ENCODE data around the gene NUFIP2.
"Not testable (repeated sequence)": the region's sequence is repeated elsewhere in the genome, so short reads cannot be mapped to it uniquely, and the experiment has no call there.

NUFIP2 gene

DNA sequence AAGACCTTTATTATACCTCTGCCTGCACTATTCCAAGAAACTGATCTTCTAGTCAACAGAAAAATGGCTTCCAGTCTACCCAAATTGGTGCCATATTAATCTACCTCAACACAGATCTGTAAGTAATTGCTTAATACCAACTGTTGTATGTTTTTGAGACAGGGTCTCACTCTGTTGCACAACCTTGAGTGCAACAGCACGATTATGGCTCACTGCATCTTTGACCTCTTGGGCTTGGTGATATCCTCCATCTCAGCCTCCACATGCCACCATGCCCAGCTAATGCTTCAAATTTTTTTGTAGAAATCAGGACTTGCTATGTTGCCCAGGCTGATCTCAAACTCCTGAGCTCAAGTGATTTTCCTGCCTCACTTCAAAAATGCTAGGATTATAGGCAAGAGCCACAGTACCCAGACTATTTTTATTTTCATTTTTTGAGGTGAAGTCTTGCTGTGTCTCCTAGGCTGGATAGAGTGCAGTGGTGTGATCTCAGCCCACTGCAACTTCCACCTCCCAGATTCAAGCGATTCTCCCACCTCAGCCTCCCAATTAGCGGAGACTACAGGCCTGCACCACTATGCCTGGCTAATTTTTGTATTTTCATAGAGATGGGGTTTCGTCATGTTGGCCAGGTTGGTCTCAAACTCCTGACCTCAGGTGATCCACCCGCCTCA is 14.4 kb downstream of the NUFIP2 start:
- no peak for DNase-seq

DNA sequence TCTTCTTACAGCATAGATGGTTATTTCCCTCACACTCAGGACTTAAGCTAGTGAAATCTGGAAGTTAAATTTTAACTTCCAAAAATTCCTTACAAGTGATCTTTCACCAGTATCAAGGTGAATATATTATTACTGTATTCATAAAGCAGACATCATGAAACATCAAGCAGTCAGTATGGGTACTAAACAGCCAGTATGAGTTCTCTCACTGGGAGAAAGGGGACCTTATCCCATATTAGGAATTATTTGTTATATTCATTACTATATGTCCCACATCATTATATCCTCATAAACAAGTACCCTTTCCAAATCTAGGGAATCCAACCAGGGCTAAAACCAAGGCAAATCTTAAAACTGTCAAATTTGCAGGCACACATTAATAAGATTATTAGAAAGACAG is 15.3 kb downstream of the NUFIP2 start:
- no peak for DNase-seq

DNA sequence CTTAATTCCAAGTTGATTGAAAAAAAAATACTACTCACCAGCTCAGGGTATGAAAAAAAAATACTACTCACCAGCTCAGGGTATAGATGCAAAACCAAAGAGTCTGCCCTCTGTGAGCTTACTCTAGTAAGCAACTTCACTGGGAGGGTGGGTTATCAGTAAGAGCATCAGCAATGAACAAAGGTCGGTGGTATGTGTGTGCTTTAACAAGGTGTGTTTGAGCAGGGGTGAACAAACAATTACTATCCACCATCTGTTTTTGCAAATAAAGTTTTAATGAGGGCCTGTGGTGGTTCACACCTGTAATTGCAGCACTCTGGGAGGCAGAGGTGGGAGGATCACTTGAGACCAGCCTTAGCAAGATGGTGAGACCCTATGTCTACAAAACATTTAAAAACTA is 20.0 kb downstream of the NUFIP2 start:
- no peak for DNase-seq

DNA sequence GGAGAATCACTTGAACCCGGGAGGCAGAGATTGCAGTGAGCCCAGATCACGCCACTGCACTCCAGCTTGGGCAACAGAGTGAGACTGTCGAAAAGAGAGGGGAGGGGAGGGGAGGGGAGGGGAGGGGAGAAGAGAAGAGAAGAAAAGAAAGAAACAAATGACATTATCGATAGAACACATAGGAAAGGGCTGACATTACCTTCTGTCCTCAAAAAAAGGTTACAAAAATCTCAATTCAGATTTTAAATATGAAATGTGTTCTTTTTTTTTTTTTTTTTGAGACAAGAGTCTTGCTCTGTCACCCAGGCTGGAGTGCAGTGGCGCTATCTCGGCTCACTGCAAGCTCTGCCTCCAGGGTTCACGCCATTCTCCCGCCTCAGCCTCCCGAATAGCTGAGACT is 22.0 kb downstream of the NUFIP2 start:
- not testable (repeated sequence) for DNase-seq

DNA sequence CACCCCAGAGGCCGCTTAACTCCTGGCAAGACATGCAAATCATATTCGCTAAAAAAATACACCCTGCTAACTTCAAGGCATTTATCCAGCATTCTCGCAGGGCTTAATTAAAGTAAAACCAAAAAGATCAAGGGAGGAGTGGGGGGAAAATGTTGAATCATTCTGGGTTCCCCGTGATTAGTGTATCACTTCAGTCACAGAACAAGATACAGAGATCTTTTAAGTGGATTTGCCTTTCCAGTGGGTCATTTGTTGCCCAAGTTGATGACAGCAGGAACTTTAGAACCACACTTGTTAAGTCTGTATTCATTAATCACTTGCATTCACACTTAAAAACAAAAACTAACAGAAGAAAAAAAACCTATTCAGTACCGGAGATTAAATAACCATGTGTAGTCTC is 30.0 kb downstream of the NUFIP2 start:
- no peak for DNase-seq

DNA sequence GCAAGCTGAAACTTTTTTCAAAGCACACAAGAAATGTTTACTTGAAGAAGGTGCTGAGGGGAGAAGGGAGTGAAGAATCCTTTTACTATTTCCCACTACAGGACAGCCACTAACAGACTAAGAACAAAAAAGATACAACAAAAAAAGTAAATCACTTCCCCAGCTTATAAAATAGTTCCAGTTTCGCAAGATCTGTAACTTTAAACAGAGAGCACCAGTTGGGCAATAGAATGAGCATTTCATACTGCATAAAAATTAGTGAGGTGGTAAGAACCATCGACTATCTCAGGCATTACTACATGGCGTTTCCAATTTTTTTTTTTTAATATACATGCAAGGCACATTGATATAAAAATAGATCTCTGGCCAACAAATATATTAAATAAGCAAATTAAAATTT is 36.2 kb downstream of the NUFIP2 start:
- DNase-seq, result no peak

DNA sequence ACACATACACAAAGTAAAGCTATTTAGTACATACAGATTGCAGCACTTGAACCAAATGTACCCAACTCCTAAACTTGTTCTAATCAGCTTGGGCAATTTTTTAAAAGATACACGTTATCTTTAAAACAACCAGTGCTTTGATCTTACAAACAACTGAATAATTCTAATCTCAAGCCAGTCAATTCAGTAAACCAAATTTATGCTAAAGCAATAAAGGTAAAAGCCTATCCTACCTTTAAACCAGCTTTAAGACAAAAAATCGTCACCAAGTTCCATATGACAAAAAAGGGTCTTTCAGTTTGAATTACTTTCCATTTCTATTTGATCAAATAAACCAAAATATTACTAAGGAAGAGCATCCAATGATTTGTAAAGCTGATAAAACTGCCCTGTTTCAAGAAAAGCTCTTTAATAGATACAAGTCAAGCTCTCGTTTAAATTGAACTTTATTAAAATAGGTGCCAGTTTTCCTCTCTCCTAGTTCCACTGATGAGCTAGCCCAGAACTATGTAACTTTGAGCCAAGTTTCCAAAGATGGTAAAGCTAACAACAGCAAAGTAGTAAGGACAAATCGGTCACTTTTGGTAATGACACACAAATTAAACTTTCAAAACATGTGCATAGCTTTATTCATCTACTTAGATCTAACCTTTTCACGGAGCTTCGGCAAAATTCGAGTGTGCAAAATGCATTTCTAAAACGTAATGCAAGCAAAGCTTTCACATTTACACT is 37.0 kb downstream of the NUFIP2 start:
- DNase-seq, result no peak

DNA sequence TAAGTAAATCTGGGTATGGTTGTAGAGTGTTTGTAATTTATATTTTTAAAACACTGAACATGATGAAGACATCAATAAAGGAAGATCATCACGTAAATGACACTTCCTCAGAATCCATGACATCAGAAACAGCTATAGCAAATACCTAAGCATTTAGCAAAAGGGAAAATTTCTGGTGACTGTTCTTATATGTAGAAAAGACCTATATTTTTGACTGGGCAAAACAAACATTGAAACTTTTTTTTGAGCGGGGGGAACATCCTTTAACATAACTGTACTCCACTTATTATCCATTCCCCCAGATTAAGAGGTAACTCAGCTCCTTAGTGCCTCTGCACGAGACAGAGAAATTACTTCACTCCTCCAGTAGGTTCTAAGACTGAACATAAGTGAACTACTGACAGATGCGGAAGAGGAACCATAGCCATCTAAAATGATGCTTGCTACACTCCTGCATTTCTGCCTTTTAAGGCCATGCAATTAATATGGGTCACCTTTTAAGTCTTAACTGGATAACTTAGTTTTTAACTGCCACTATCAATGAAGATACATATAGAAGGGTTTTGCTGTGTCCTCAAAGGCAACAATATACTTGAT is 37.9 kb downstream of the NUFIP2 start:
- no peak for DNase-seq

DNA sequence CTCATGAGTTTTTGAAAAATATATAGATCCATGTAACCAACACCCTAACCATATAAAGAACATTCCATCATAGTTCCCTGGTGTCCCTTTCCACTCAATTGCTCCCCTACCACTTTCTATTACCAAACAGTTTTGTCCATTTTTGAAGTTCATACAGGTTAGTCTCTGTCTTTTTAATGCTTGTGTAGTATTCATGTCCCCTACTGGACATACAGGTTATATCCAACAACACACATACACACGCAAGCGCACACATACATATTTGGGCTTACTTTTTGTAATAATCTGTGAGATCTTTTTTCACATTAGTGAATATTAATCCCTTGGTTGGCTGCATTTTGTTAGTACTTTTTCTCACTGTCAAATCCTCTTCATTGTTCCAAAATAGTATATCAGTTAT is 40.9 kb downstream of the NUFIP2 start:
- DNase-seq, result no peak

DNA sequence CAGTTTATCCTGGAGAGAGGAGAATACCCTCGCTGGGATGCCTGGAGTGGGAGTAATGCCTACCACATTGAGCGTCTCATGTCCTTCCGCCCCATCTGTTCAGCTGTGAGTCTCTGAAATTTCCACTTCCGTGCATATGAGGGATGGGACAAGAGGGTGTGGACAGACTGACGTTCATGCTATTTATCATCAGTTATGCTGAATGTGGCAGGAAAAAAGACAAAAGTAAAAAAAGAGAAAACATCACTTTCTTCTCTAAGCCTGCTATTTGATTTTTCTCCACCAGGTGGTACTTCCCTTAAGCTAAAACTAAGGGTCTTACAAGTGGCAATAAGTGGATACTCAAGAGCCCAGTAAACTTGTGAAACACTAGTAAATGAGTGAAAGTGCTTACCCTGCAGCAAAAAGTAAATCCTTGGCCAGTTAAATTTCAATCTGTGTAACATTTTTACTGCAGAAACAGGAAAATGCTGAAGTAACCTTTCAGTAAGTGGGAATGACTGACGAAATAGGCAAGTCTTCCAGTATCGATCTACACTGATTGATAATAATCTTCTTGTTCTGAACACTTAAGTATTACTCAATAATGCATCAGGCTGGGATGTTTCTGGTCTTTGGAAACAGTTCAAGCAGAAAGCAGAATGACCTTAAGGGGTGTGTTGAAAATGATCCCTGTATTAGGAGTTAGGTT is 41.7 kb downstream of the NUFIP2 start:
- DNase-seq, result no peak

DNA sequence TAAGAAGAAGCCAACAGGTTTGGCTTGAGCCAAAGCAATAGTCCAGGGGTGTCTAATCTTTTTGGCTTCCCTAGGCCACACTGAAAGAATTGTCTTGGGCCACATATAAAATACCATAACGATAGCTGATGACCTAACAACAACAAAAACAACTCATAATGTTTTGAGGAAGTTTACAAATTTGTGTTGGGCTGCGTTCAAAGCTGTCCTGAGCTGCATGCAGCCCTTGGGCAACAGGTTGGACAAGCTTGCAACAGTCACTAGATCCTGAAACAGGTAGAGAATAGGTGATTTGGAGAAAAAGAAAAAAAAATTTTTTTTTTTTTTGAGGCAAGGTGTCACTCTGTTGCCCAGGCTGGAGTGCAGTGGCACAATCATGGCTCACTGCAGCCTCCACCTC is 42.8 kb downstream of the NUFIP2 start:
- DNase-seq, result no peak

DNA sequence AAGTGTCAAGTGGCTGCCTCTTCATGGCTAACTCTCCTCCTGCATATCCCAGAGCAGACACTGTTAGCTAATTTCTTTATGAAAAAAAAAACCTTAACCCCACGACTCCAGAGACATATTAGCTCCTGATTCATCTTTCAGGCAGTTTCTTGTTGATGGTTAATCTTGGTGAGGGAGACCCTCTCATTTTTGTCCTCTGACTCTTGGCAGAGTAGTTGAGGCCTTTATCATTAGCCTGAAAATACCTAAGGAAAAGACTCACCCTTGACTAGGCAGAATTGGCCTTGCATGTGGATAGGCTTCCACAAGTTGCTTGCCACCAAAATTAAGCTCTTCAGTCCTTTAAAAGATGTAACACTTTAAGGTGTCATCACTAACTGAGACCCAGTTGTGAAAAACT is 43.3 kb downstream of the NUFIP2 start:
- no peak for DNase-seq

DNA sequence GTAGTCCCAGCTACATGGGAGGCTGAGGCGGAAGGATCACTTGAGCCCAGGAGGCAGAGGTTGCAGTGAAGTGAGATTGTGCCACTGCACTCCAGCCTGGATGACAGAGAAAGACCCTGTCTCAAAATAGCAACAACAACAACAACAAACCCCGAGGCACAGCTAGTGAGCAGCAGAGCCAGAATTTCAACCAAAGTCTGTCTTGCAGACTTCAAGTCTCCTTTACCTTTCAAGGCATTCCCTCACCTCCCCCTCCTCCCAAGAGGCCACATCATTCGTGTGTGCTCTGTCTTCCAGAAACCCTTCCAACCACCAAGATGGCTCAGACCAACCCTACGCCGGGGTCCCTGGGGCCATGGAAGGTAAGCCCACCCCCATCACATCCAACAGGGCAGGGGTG is 45.1 kb downstream of the NUFIP2 start:
- no peak for DNase-seq

DNA sequence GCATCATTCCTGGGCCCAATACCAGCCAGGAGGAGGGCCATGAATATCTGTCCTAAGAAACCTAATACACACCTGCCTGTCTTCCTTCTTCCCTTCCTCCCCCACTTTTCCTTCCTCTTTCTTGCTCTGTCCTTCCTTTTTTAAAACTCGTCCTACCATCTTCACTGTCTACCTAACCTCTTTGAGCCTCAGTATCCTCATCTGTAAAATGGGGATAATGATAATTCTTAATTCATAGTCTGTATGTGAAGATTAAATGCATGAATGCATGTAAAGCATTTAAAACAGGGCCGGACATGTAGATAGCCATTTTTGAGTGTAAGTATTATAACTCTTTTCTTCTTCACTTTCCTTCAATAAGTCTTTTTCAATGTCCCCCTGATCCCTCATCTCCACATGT is 46.7 kb downstream of the NUFIP2 start:
- no peak for DNase-seq

DNA sequence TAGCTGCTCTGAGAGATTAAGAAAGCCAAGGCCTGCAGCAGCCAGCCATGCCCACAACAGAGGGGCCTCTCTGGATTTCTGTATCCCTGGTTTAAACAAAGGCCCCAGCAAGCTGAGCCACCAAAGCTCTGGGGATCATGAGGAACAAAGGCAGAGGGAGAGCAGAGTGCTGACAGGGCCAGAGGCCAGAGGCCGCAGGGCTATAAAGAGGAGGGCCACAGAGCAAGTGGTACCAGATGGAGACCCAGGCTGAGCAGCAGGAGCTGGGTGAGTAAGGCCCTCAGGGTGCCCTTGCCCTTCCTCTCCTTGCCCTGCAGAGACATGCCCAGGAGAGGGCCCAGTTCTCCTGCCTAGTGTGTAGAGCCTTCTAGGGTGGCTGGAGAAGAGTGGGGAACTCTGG is 47.3 kb downstream of the NUFIP2 start, which contains the start of gene CRYBA1:
CRYBA1 (plus strand) TSS at position 232 of the 400 bp plus-strand sequence; CDS start at position 237, 5 bp downstream.
- DNase-seq, result no peak

DNA sequence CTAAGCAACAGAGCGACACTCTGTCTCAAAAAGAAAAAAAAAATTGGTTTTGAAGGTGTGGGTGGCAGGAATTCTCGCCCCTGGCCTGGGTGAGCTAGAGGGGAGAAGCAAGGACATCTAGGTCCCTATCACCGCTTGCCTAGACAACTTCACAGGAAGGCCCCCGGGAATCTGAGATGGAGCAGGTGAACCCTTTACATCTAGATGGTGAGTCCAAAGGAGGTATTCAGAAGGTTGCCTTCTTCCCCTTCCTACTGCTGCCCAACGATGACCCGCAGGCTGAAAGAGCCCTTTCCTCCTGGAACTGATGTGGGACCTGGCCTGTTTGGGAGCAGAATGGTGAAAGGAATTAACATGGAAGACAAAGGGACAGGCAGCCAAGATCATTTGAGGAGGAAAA is 48.5 kb downstream of the NUFIP2 start:
- no peak for DNase-seq

DNA sequence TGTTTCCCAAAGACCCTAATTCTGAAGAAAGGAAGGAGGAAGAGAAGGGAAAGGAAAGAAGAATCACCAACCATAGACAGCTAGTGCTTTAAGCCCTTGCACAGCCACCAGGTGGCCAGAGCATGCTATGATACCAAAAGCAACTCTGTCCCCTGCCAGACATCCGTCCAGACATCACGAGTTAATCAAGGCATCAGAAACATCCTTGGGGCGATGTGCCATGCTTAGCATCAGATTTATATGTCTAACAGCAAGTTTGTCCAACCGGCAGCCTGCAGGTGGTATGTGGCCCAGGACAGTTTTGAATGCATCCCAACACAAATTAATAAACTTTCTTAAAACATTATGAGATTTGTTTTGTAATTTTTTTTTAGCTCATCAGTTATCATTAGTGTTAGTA is 50.2 kb downstream of the NUFIP2 start:
- DNase-seq, result no peak

DNA sequence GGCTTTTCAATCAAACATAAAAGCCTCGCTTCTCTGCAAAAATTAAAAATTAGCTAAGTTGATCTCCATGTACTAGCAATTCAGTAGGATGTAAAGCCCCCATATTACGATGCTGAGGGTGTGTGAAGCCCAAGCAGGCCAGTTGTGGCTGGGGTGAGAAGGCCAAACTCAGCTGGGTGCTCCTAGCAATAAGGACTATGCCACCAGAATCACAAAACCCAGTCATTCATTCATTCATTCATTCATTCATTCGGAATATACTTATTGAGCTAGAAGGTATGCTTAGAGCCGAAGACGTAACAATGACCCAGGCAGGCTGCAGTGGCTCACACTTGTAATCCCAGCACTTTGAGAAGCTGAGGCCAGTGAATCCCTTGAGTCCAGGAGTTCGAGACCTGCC is 51.2 kb downstream of the NUFIP2 start:
- no peak for DNase-seq

DNA sequence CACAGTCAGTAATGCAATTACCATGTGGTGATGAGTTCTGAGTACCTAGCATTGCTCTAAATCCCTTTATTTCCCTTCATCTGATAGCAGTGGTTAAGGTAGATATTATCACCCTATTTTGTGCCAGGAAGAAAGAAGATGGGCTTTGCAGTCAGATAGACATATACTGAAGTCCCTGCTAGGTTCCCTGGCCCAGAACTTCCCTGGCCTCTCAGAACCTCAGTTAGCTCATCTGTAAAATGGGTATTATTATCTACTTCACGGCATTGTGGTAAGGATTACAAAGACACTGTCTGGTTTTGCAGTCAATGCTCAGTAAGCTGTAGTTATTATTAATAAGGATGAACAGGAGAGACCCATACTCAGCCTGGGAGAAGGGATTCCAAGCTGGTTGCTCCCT is 51.9 kb downstream of the NUFIP2 start:
- no peak for DNase-seq

DNA sequence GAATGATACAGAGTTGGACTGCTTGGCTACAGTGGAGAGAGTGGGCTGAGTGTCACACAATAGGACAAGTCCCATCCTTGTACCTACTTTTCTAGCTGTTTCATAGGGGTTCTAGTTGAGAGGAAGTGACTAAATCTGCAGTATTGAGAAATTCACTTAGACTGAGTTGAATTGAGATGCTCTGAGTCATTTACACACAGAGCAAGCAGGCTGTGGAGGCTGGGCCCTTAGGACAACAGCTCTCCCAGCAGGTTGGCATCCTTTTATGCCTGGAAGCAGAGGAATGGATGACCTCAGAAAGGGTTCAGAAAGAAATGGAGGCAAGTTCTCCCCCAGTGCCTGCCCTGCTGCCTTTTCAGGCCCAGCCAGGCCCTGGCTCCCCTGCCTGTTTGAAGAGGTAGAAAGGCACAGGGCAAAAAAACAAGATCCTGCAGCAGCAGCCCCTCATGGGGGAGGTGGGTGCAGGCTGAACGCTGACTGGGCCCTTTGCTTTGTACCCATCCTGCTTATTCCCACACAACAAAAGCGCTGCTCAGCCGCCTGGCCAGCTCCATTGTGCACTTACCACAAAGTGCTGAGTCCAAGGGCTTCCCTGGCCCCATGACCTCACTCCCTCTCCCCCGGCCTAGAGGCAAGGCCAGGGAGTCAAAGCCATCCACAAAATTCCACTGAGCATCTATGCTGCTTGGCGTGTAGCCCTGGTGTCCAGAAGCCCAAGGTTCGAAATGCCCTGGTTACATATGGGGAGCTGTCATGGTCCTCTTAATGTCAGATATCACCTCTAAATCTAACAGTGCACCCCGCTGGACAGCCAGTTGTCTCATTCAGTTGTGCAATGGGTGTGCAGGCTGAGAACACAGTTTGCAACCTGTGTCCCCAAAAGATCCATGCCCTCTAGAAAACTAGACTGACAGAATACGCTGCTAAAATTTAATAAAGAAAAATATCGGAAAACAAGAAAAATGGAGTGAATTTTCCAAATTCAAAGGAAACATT is 52.7 kb downstream of the NUFIP2 start:
- peak; percentile 52 for DNase-seq

DNA sequence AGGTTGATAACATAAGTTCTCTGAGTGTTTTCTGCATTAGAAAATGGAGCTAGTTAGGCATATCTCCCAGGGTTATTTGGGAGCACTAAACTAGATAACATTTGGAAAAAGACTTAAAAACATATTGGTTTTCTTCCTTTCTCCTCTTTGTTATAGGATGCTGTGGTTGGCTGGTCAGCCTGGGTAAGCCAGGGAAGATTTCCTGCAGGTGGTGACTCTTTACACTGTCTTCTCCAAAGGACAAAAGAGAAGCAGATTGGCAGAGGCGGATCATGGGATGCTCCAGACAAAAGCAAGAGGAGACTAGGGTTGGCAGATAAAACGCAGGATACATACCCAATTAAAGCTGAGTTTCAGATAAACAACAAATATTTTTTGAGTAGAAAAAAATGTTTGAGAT is 53.5 kb downstream of the NUFIP2 start:
- no peak for DNase-seq

DNA sequence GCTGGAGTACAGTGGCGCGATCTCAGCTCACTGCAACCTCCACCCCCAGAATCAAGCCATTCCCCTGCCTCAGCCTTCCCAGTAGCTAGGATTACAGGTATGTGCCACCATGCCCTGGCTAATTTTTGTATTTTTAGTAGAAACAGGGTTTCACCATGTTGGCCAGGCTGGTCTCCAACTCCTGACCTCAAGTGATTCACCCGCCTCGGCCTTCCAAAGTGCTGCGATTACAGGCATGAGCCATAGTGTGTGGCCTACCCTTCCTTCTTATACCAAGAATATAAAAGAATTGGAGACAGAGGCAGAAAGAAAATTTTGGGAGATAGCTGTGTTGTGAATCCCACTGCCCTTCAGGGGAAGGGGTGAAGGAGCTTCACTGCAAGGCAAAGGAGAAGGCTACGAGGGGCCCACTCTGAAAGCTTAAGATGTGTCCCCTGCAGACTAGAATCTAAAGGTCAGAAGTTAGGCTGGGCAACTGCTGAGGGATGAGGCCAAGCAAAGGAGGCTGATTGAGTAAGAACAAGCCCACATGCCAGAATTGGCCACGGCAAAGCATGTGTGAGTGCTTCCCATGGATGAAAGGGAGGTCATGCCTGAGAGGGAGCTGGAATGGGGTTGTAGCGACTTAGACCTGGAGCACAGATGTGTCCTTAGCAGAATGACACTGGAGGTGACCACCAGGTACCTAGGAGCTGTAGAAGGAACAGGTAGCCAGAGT is 55.7 kb downstream of the NUFIP2 start:
- DNase-seq, result no peak

Measured in stimulated activated CD8-positive, alpha-beta memory T cell treated with anti-CD3 and anti-CD28 coated beads, Interleukin-4, amount 100 ng/mL, for 48 hours (primary cell).